Measurements from ENCODE around the gene NPAS1.
A peak's percentile ranks its signal among the peaks of the same experiment; 100 is the strongest.

NPAS1 gene

DNA sequence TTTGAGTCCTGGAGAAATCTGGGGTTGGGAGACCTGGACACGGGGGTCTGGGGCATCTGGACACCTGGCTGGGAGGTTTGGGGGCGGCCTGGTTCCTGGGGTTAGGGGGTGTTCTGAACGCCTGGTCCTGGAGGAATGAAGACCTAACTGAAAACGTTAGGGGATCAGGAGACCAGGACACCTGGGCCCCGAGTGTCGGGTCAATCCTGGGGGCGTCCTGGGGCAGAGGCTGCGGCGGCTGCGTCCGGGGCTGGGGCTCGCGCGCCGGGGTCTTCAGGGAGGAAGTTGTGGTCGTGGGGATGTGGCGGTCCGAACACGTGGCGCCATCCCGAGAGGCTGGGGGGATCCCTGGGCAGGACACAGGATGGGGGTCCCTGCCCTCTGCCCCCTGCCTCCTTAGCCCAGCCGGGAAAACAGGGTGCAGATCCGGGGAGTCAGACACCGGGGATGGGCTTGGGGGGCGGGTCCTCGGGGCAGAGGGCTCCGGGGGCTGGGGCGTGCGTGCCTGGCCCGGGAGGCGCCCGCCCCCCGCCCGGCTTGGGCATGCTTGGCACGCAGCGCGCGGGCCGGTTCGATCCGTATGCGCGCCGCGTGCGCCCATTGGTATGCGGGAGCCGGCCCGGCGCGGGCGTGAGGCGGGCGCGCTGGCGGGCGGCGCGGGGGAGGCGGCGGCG is 632 bp downstream of the NPAS1 start:
- no peak for DNase-seq (ENCODE audit: low read depth)

DNA sequence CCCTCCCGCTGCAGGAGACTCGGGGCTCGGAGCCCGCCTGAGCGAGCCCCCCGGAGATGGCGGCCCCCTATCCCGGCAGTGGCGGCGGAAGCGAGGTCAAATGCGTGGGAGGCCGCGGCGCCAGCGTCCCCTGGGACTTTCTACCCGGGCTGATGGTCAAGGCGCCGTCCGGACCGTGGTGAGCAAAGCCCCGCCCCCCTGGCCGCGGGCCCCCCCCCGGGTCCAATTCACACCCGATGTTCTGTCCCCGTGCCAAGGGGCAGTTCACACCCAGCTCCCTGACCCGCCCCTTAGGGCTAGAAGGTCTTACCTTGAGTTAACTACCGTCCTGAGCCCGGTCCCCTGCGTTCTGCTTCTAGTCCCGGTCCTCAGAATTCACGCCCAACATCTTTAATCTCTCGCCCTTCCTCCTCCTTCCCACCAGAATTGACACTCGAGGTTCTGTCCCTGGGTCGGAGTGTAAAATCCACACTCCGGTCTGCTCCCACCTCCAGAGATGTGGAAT is 1.4 kb downstream of the NPAS1 start:
- no peak for DNase-seq (ENCODE audit: low read depth)

DNA sequence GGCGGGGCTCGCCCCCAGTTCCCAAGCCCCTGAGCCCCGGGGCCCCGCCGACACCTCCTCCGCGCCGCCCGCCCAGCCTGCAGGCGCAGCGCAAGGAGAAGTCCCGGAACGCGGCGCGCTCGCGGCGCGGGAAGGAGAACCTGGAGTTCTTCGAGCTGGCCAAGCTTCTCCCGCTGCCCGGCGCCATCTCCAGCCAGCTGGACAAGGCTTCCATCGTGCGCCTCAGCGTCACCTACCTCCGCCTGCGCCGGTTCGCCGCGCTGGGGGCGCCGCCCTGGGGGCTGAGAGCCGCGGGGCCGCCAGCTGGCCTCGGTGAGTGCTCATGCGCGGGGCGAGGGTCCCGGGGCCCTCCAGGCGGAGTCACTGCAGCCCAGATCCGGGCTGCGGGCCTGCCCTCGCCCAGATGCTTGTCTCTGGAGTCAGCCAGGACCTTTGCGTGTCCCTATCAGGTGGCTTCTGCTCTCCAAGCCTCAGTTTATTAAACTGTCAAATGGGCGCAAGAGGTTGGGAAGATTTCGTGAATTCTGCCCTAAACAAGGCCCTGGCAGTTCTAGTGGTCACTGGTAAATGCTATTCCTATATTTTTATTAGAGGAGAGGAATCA is 2.0 kb downstream of the NPAS1 start:
- no peak for DNase-seq (ENCODE audit: low read depth)

DNA sequence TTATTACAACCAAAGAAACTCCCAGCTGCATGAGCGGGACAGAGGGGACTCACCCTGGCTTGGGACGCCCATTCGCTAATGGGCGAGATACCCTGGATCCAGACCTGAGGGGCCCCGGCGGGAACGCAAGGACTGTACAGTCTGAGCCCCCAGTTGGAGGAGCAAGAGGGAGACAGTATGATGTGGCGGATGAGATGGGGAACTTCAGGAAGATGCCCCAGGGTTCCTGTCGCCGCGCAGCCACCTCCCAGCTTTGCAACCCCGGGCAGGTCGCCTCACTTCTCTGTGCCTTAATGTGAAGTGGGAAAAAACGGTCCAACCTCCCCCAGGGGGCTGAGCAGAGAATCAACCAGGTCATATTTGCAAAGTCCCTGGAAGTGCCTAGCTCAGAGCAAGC is 2.5 kb downstream of the NPAS1 start:
- DNase-seq (ENCODE audit: low read depth), result no peak

DNA sequence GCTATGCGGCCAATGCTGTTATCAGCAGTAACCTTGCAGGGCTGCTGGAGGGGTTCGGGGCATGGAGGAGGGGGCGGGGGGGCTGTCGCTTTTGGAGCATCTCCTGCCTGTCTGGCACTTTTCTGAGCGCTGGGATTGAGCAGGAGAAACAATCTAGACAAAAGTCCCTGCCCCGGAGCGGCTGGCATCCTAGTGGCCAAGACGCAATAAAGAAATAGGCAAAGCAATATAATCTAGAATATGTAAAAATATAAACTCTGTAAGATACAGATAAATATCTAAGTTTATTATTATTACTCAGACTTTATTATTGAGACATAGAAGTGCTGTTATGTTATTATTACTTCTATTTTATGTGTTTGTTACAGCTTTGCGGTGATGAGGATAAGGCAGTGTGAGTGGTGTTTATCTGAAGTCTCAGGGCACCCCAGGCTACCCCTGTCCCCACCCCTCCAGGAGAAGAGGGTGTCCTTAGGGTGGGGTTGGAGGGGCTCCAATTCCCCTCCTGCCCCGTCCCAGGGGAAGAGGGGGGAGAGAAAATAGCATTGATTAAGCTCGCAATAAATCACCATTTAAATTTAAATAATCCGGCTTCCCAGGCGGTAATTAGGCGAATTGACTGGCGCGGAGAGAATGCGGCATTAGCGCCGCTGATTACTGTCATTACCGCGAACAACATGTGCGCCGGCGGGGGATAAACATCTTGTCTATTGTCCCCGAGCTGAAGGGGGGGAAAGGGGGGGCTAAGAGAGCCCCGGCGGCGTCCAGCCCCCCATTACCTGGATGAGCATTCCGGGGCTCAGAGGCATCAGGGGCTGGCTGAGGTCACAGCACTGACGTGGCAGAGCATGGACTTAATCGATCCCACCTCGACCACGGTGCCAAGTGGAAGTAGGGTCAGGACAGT is 3.2 kb downstream of the NPAS1 start:
- no peak for DNase-seq (ENCODE audit: low read depth)

DNA sequence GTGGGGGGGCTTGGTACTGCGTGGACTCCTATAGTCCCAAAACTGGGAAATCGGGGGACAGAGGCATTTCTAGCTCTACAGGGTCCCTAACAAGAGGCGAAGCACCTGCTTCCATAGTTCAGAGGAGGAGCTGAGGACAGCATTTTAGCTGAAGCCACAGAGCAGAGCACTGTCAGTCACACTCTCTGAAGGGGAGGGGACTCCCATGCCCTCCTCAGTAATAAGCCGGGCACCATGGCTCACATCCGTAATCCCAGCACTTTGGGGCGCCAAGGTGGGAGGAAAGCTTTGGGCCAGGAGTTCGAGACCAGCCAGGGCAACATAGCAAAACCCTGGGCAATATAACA is 3.8 kb downstream of the NPAS1 start:
- DNase-seq (ENCODE audit: low read depth), result no peak

DNA sequence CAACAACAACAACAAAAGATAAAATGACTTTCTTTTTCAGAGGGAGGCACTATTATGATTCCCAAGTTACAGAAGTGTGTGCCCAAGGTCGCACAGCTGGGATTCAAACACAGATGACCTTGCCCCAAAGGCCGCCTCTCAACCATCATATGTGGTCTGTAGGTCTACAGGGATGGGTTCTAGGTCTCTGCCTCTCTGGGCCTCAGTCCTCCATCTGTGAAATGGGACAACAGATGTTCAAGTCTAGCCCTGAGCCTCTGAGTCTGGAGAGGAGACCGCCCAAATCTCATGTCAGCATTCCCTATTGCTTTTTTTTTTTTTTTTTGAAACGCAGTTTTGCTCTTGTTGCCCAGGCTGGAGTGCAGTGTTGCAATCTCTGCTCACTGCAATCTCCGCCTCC is 4.9 kb downstream of the NPAS1 start:
- DNase-seq (ENCODE audit: low read depth), result no peak

DNA sequence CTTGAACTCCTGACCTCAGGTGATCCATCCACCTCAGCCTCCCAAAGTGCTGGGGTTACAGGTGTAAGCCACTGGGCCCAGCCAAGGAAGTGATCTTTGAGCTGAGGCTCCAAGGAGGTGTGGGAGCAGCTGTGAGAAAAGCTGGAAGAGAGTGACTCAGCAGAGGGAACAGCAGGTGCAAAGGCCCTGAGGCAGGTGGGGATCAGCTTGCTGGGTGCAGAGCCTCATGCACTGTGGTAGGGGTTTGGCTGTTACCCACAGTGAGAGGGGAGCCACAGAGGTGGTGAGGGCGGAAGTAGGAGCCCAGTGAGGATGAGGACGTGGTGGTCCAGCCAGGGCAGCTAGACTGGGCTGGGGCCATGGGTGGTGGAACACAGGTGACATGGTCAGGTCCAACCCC is 6.5 kb downstream of the NPAS1 start:
- DNase-seq (ENCODE audit: low read depth), result no peak

DNA sequence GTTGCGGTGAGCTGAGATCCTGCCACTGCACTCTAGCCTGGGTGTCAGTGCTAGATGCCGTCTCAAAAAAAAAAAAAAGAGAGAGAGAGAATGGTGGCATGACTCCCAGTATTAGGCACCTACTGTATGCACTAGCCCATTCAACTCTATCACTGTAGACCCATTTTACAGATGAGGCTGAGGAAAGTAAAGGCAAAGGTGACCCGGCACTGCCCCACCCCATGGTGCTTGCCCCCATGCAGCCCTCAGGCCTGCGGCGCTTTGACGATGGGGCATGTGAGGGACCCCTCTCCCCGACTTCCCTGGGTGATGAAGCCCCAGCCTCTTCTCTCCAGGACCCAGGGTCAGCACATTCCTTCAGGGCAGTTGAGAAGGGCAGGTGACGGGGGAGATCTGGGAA is 7.3 kb downstream of the NPAS1 start:
- DNase-seq (ENCODE audit: low read depth), result no peak

DNA sequence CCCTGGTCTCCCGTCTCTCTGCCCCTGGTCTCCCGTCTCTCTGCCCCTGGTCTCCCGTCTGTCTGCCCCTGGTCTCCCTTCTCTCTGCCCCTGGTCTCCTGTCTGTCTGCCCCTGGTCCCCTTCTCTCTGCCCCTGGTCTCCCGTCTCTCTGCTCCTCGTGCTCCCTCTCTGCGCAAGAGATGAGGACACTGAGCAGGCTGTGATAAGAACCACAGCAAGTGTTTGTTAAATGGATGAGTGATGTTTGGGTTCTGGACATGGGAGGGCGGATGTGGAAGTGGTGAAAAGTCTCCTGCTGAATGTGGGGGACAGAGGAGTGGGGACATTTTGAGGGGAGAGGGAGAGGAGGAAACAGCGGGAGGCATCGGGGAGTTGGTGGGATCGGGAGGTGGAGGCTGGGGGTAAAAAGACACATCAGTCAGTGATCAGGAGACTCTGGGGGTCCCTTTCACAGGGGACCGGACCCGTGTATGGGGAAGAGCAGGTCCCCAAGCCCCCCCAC is 8.0 kb downstream of the NPAS1 start:
- DNase-seq (ENCODE audit: low read depth), result no peak

DNA sequence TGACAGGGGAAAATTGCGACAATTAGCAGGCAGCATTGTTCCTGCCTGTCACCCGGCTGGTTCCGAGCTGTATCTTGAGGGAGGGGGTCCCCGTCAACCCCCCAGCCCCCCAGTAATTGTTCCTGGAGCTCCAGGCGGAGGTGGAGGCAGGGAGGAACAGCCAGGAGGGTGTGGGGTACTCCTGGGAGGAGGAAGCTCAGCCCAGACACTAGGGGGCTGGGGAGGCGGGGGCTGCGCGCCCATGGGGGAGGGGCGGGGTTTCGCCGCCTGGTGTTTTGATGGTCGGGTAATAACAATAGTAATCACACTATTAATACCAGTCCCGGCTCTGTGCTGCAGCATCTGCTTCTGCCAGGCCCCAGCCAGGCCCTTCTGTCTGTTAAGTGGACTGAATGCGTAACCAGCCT is 8.6 kb downstream of the NPAS1 start:
- DNase-seq (ENCODE audit: low read depth), result no peak

DNA sequence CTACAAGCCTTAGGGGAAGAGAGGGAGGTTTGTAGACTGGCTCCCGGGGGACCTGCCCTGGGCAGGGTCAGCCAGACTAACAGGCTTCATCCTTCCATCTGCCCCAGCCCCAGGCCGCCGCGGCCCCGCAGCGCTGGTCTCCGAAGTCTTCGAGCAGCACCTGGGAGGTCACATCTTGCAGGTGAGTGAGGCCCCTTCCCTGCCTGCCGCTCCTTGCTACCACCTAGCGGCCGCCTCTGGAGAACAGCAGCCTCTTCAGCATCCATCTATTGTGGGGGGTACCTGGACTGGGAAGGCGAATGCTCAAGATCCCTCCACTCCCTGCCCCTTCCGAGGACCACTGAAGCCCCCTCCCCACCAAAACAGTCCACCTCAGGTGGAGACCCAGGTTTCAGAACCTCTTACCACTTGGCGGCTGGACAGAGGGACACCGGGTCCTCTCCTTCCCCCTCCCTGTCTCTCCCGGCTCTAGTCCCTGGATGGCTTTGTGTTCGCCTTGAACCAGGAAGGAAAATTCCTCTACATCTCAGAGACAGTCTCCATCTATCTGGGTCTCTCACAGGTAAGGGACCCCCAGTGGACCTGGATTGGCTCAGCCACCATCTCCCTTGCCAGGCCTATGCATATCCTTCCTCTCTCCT is 12.7 kb downstream of the NPAS1 start:
- DNase-seq (ENCODE audit: low read depth), result peak; percentile 55

DNA sequence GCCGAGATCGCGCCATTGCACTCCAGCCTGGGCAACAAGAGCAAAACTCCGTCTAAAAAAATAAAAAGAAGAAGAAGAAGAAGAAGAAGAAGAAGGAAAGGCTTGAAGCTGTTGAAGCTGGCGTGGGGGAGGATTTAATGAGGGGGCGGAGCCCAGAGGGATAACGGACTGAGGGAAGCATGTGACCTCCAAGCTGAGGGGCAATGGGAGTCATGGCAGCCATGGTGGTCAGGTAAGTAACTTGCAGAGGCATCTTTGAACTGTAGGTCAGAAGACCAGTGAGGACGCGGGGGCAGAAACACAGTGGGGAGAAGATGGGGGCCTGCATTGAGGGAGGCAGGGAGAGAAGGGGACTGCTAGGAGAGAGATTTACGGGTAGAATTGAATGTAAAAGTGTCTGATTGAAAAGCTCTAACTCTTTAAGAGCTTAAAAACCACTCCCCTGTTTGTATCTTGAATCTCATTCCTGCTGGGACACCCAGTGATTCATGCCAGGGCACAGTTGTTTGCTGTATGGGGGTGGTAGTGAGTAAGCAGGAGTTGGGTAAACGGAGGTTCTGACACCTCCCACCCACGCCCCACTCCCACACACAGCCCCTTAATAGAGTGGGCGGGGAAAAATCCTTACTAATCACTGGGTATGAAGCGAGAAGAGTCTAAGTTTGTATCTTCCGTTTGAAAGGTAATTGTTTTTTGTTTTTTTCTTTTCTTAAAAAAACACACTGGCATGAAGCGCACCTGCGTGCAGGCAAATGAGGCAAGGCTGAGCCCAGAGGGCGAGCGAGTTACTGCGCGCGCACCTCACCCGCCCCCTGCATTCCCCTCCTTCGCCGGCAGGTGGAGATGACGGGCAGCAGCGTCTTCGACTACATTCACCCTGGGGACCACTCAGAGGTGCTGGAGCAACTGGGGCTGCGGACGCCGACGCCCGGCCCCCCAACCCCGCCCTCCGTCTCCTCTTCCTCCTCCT is 15.8 kb downstream of the NPAS1 start:
- DNase-seq (ENCODE audit: low read depth), result peak; percentile 92

DNA sequence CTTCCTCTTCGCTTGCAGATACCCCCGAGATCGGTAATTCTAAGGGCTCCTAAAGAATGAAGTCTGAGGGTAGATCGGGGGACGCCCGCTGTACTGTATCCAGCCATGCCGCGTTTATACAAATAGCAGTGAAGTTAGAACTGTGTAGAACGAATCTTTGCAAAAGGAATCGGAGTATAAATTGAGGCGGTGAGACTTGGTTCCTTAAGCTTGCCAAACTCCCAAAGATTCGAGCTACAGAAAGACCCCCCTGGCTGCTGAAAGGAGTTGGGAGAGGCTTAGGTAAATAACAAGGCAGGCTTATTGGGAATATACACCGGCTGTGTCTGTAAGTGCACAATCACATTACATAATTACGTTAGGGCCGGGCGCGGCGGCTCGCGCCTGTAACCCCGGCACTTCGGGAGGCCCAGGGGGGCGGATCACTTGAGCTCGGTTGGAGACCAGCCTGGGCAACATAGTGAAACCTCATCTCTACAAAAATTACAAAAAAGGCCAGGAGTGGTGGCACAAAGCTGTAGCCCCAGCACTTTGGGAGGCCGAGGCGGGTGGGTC is 16.5 kb downstream of the NPAS1 start:
- DNase-seq (ENCODE audit: low read depth), result no peak

DNA sequence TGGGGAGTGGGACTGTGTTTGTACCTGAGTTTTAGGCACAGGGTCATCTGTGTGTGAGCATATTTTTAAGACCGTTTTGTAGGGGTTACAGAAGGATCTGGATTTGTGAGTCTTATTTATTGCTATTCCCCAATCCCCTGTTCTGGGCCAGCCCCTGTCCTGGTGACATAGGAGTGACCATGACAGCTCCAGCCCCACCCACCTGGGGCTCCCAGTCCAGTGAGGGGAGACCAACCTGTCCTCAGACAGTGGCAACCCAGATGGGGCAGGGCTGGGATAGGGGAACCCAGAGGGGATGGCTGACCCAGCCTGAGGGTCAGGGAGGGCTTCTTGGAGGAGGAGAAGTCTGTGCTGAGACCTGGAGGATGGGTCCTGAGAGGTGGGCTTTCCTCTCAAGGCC is 18.1 kb downstream of the NPAS1 start:
- no peak for DNase-seq (ENCODE audit: low read depth)

DNA sequence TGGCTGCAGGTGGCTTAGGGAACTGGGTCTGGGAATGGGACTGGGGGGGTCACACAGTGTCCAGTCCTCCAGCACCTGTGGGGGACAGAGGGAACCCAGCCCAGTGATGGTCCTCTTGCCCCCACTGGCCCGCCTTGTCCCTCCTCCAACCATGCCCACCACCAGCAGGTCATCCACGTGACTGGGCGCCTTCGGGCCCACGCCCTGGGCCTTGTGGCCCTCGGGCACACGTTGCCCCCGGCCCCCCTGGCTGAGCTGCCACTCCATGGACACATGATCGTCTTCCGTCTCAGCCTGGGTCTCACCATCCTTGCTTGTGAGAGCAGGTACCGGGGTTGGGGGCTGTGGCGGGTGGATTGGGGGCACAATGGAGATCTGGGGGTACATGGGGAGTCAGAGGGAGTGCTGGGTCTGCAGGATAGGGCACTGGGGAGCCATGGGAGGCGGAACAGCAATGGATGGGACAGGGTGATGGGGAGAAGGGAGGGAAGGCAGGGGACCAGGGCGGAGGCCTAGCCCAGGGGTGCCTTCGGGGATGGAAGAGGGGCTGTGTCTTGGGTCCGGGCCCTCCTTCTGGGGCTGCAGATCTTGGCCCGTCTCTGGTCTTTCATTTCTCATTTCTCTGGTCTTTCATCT is 19.7 kb downstream of the NPAS1 start:
- DNase-seq (ENCODE audit: low read depth), result no peak

DNA sequence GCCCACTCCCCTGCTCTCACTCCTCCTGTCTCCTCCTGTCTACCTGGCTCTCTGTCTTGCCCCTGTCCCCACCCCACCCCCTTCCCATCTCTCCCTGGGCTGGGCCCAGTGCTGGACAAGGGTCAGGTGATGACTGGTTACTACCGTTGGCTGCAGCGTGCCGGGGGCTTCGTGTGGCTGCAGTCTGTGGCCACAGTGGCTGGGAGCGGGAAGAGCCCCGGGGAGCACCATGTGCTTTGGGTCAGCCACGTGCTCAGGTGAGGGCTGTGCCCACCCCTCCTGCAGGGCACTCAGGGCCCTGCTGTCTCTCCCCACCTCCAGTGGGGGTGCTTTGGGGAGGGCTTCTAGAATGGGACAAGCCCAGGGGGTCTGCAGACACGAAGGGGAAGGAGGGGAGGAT is 21.2 kb downstream of the NPAS1 start:
- no peak for DNase-seq (ENCODE audit: low read depth)

DNA sequence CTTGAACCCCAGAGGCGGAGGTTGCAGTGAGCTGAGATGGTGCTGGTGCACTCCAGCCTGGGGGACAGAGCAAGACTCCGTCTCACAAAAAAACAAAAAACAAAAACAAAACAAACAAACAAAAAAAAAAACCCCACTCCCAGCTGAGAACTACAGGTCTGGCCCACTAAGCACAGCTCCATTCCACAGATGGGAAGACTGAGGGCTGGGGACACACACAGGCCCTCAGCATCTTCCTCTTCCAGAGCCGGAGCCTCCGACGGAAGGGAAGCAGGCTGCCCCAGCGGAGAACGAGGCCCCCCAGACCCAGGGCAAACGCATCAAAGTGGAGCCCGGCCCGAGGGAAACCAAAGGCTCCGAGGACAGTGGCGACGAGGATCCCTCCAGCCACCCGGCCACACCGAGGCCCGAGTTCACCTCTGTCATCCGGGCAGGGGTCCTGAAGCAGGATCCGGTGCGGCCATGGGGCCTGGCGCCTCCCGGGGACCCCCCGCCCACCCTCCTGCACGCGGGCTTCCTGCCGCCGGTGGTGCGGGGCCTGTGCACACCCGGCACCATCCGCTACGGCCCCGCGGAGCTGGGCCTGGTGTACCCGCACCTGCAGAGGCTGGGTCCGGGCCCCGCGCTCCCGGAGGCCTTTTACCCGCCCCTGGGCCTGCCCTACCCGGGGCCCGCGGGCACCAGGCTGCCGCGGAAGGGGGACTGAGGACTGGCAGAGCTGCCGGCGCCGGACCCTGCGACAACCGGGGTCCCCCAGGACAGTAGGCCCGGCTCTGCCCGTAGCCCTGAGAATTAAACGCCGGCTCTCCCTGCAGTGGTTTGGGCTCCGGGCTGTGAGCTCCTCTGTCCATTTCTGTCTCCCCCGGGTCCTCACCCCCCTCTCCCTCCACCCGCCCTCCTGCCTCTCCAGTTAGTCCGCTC is 25.6 kb downstream of the NPAS1 start:
- no peak for DNase-seq (ENCODE audit: low read depth)

DNA sequence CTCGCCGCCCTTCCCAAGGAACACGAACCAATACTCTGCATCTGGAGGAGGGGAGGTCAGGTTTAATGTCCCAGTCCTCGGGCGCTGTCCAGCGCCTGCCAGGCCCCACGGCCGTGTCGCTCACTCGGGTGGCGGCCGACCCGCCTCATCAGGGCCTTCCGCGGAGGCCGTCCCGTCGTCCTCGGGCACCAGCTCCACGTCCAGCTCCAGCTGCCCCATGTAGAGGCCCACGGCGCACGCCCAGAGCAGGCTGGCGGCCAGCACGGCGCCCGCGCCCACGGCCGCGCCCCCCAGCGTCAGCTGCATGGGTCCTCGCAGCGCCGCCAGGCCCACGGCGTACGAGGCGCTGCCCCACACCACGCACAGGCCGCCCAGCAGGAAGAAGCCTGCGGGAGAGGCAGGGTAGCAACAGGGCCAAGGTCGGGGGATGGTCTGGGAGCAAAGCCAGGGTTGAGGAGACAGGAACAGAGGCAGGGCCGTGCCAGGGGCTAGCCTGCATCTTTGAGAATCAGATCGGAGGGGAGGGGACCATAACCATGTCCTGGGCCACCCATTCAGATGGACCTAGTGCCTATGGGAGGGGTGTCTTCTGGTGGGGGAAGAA is 26.3 kb downstream of the NPAS1 start:
- DNase-seq (ENCODE audit: low read depth), result no peak
